Parathyroid adenoma (tissue), 2 donors: ENCODE measurements around the gene ERC1.

Source experiments
- H2AFZ ChIP-seq: fragments of 300-600 bp; sonication (generic); one replicate; pipeline ENCODE4 v1.7.0; 2017; ENCODE audit warnings: antibody characterized with exemption, mild to moderate bottlenecking
- H3K27ac ChIP-seq: fragments of 300-600 bp; sonication (generic); one replicate; pipeline ENCODE4 v1.7.0; 2017
- H3K27me3 ChIP-seq: fragments of 300-600 bp; sonication (generic); one replicate; pipeline ENCODE4 v1.7.0; 2017; ENCODE audit warnings: low read length; ENCODE audit not compliant: control insufficient read depth, insufficient read depth
- H3K36me3 ChIP-seq: fragments of 300-600 bp; sonication (generic); one replicate; pipeline ENCODE4 v1.7.0; 2017; ENCODE audit warnings: low read length; ENCODE audit not compliant: control insufficient read depth, insufficient read depth
- H3K4me1 ChIP-seq: fragments of 300-600 bp; sonication (generic); one replicate; pipeline ENCODE4 v1.7.0; 2017; ENCODE audit warnings: control low read depth
- H3K4me2 ChIP-seq: fragments of 300-600 bp; sonication (generic); one replicate; pipeline ENCODE4 v1.7.0; 2017; ENCODE audit warnings: low read length
- H3K4me3 ChIP-seq: fragments of 300-600 bp; sonication (generic); one replicate; pipeline ENCODE4 v1.7.0; 2017; ENCODE audit warnings: low read depth, low read length
- H3K79me2 ChIP-seq: fragments of 300-600 bp; sonication (generic); one replicate; pipeline ENCODE4 v1.7.0; 2017; ENCODE audit warnings: control low read depth
- H3K9ac ChIP-seq: fragments of 300-600 bp; sonication (generic); one replicate; pipeline ENCODE4 v1.7.0; 2017; ENCODE audit warnings: mild to moderate bottlenecking
- H3K9me3 ChIP-seq: fragments of 300-600 bp; sonication (generic); one replicate; pipeline ENCODE4 v1.7.0; 2017; ENCODE audit warnings: low read length; ENCODE audit not compliant: control insufficient read depth
- TF ChIP-seq, protein P1 (sequence below): fragments of 300-600 bp; sonication (generic); IDR thresholded peaks from one replicate; pipeline ENCODE4 v1.7.0; 2017; ENCODE audit warnings: antibody characterized with exemption, mild to moderate bottlenecking
- donor health status: primary hyperparathyroidism.

The ERC1 gene

DNA sequence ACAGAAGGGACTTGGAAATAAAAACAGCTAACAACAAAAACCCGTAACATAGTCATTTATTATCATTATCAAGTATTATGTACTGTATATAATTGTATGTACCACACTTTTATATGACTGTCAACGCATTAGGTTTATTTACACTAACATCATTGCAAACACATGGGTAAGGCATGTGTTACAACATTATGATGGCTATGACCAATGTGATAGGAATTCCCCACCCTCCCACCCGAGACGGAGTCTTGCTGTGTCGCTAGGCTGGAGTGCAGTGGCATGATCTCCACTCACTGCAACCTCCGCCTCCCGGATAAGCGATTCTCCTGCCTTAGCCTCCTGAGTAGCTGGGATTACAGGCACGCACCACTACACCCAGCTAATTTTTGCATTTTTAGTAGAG, 82.6 kb downstream of the ERC1 start:
- Histone ChIP-seq H3K4me2 (no peak overlapping the region), H3K79me2 (peaks cover 11% of the 10 kb centered on the region), H3K36me3 (no peaks in the 10 kb centered on the region), H2AFZ (no peak overlapping the region), H3K4me1 (no peaks in the 10 kb centered on the region), H3K27ac (no peak overlapping the region), H3K27me3 (no peaks in the 10 kb centered on the region), H3K9me3 (no peaks in the 10 kb centered on the region), H3K9ac (no peak overlapping the region), H3K4me3 (no peak overlapping the region)
- TF ChIP-seq, protein P1, sequence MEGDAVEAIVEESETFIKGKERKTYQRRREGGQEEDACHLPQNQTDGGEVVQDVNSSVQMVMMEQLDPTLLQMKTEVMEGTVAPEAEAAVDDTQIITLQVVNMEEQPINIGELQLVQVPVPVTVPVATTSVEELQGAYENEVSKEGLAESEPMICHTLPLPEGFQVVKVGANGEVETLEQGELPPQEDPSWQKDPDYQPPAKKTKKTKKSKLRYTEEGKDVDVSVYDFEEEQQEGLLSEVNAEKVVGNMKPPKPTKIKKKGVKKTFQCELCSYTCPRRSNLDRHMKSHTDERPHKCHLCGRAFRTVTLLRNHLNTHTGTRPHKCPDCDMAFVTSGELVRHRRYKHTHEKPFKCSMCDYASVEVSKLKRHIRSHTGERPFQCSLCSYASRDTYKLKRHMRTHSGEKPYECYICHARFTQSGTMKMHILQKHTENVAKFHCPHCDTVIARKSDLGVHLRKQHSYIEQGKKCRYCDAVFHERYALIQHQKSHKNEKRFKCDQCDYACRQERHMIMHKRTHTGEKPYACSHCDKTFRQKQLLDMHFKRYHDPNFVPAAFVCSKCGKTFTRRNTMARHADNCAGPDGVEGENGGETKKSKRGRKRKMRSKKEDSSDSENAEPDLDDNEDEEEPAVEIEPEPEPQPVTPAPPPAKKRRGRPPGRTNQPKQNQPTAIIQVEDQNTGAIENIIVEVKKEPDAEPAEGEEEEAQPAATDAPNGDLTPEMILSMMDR, result no peak

DNA sequence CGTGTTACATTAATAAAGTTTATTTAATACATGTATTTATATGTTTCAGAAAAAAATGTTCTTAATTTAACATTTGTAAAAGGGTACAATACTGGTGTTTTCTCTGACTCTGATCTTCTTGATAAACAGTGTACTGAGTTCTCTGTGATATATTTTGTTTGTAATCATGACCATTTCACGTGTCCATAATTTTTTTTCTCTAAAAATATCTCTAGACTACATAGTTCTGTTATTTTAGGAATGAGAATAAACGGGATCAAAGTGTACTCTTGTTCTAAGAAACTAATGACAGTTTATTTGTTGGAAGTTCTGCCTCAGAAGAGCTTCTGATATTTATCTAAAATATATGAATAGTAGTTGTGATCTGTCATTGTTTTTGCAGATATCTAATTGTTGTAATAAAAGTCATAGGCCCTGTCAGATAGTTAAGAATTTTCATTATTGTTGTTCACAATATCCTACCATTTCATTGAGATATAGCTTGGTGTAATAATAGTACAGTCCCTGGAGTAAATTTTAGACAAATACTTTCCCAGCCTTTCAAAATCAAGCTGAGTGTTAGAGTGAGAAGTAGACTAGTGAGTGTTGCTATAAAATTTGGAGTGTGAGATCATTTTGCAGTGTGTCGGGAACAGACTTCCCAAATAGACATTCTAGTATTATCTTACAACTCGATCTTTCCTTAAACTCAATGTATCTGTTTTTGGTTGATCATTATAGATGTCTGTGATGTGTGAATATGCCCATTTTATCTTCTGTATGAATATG, 86.2 kb downstream of the ERC1 start:
- no peak overlapping the region for H3K4me3 ChIP-seq

DNA sequence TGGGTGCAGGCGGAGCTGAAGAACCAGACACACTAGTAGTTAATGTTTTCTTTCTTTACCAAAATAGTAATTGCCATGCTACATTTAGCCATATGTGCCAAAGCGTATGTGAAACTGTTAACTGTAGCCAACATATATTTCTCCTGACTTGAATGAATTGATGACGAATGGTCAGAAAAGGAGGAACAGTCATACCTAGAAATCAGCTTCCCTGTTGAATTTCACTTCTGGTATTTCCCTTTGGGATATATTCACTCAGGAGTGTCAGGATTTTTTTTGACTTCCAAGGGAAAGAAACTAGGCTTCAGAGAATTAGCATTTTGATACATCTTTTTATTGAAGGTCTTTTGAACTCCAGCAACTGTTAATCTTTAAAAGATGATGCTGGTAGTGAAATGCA, 87.0 kb downstream of the ERC1 start:
- TF ChIP-seq, protein P1, result no peak
- no peak overlapping the region for H3K9ac ChIP-seq
- no peaks in the 10 kb centered on the region for H3K9me3 ChIP-seq
- H3K4me1 ChIP-seq, result peaks cover 4% of the 10 kb centered on the region
- H3K4me3 ChIP-seq, result no peak overlapping the region
- H3K36me3 ChIP-seq, result no peaks in the 10 kb centered on the region
- H3K27me3 ChIP-seq, result no peaks in the 10 kb centered on the region
- no peak overlapping the region for H2AFZ ChIP-seq
- H3K4me2 ChIP-seq, result no peak overlapping the region
- peaks cover 5% of the 10 kb centered on the region for H3K79me2 ChIP-seq
- H3K27ac ChIP-seq, result no peak overlapping the region

More for the DNA sequence above, 86.2 kb downstream of the ERC1 start:
- Histone ChIP-seq H3K4me2 (peak overlapping the region; percentile 4), H3K36me3 (no peaks in the 10 kb centered on the region), H3K4me1 (no peaks in the 10 kb centered on the region), H3K27ac (peak overlapping the region; percentile 15), H3K9ac (no peak overlapping the region), H3K27me3 (no peaks in the 10 kb centered on the region), H3K9me3 (no peaks in the 10 kb centered on the region), H3K79me2 (peaks cover 8% of the 10 kb centered on the region), H2AFZ (no peak overlapping the region)
- TF ChIP-seq, protein P1, result no peak

DNA sequence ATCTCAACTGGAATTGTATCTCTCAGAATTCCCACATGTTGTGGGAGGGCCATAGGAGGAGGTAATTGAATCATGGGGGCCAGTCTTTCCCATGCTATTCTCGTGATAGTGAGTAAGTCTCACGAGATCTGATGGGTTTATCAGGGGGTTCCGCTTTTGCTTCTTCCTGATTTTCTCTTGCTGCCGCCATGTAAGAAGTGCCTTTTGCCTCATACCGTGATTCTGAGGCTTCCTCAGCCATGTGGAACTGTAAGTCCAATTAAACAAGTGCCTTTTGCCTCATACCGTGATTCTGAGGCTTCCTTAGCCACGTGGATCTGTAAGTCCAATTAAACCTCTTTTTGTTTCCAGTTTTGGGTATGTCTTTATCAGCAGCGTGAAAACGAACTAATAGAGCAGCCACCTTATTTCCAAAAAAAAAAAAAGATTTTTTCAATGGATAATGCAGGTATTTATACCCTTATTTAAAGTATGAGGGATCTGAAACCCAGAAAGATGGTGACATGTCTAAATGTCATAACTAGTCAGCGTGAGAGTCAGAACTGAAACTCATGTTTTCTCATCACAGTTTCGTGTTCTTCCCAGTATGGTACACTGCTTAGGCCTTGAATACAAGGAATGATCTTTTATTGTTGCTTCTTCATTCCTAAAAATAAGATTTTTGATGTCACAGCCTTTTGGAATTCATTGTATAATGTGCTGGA, 89.6 kb downstream of the ERC1 start:
- peaks cover 9% of the 10 kb centered on the region for H3K4me1 ChIP-seq
- no peak overlapping the region for H3K4me3 ChIP-seq
- H3K9me3 ChIP-seq, result no peaks in the 10 kb centered on the region
- no peak overlapping the region for H3K4me2 ChIP-seq
- TF ChIP-seq, protein P1, result no peak
- H2AFZ ChIP-seq, result no peak overlapping the region
- H3K36me3 ChIP-seq, result no peaks in the 10 kb centered on the region
- no peak overlapping the region for H3K27ac ChIP-seq
- H3K27me3 ChIP-seq, result no peaks in the 10 kb centered on the region
- no peak overlapping the region for H3K9ac ChIP-seq
- no peaks in the 10 kb centered on the region for H3K79me2 ChIP-seq
